ENCODE results near the gene ARHGEF7. TPM values are rescaled to one million over a fixed set of nuclear protein-coding genes. Genes with fewer than 3 reads are reported as not detected.

Gene ARHGEF7
- total RNA-seq, 1 donor from 2014 or later = 61.8 TPM

DNA sequence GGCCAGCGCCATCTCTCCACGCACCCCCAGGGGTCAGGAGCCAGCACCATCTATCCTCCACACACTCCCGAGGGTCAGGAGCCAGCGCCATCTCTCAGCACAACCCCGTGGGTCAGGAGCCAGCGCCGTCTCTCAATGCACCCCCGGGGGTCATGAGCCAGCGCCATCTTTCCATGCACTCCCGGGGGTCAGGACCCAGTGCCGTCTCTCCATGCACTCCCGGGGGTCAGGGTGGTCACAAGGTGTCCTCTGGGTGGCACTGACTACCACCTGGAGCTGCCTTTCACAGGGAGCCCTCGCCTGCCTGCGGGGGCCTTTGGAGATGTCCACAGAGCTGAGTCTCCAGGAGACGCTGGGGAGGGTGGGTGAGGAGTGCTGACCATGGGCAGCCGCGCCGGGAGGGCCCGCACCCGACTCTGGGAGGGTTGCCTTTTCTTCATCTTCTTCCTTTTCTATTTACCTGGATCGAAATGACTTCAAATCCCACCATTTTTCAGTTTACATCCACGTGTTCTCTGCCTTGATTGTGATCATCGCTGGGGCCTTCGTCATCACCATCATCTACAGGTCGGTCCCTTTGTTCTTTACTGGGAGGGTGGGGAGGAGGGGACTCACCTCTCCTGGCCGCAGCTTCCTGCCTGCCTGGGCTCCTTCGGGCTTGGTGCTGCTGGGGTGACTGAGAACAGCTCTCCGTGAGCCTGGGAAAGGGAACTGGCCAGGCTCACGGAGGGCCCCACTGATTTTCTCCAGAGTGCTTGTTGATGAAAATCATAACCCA is 224.4 kb downstream of the ARHGEF7 start:
- intact Hi-C loops (cut with micrococcal nuclease) = no loop called here

DNA sequence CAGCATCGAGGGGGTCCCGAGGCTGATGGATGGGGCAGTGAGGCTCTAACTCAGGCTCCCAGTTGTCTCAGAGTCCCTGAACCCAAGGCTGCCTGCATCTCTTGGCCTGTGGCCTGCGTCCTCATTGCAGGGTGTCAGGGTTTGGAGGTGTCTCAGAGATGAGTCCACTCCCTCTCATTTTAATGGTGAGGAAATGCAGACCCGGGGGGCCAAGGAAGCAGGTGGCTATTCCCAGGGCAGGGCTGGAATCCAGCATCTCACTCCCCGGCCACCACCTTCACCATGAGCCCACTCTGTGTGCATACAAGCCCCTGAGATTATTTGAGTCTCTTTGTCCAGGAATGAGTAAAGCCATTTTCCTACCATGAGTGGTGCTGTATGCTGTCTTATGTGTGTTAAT is 226.8 kb downstream of the ARHGEF7 start:
- intact Hi-C loops (cut with micrococcal nuclease) = no loop called here

DNA sequence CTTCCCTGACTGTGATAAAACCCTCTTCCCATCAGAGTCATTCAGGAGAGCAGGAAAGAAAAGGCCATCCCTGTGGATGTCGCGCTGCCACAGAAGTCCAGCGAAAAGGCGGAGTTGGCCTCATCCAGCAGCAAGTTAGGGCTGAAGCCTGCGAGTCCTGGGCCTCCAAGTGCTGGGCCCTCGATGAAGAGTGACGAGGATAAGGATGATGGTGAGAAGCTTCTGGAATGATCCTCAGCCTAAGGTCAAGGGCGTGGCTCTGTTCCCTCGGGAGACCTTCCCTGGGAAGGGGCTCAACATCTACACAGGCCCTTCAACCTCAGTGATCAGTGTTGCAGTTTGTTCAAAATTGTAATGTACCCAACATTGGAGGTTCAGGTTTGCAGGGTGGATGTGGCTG is 227.6 kb downstream of the ARHGEF7 start:
- intact Hi-C loops (cut with micrococcal nuclease) = no loop called here

DNA sequence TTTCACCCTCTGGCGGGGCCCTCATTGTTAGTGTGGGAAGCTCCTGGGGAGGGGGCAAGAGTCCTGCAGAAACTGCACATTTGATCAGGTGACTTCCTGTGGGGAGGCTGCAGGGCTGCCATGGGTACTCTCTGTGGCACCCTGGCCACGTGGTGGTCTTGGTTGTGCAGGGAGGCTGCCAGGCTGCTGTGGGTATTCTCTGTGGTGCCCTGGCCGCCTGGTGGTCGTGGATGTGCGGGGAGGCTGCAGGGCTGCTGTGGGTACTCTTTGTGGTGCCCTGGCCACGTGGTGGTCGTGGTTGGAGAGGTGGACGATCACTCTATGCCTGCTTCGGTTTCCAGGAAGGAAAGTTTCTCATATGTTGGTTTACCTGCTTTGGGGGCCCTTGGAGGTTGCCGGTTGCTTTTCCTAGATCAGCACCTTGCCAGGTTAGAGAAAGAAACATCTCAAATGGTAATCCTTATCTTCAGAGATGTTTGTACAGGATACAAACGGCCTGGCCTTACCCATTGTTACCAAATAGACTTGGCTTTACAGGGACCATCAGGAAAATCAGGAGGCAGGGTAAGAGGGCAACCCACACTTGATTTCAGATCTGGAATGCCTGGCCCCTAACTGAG is 228.2 kb downstream of the ARHGEF7 start:
- intact Hi-C loops (cut with micrococcal nuclease) = no loop called here

DNA sequence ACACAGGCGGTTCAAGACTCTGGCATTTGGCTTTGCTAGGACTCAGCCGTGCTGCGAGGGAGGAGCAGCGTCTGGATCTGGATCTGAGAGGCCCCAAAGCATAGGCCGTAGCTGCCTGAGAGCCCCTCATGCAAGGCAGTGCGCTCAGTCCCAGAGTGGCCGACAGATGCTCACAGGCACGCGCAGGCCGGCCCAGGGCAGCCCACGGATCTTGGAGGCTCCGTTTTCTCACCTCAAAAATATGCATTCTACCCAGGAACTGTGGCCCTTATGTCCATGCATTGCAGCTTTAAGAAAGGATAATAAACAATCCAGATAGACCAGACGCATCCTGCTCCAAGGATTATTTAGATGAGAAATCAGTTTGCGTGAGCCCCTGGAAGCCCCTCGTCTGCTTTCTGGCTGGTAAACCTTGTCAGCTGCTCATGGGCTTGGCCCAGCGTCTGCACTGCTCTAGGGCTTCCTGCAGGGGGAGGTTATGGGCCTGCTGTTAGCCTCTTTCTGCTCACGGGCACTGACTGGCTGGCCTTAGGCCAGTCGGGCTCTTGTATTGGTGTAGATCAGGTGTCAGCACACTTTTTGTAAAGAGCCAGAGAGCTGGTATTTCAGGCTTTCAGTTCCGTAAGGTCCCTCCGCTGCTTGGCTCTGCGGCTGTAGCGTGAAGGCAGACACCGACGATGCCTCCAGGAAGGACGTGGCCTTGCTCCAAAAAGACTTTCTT is 229.5 kb downstream of the ARHGEF7 start:
- intact Hi-C loops (cut with micrococcal nuclease) = no loop called here

DNA sequence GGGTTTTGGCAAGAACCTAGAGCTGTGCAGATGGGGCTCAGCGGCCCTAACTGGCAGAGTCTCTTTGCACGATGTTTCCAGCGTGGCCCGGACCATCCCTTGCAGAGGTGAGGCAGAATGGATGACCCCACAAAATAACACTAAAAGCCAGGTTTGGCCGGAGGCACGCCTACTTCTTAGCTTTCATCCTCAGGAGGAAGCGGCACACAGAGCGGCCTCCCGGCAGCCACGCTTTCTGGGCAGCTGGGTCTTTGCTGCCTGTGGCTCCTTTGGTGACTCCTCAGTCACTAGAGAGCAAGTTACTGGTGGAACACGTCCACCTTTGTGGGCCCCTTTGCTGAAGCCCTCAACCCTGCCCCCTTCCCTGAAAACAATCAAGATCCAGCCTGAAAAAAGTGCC is 230.6 kb downstream of the ARHGEF7 start:
- intact Hi-C loops (cut with micrococcal nuclease) = no loop called here

DNA sequence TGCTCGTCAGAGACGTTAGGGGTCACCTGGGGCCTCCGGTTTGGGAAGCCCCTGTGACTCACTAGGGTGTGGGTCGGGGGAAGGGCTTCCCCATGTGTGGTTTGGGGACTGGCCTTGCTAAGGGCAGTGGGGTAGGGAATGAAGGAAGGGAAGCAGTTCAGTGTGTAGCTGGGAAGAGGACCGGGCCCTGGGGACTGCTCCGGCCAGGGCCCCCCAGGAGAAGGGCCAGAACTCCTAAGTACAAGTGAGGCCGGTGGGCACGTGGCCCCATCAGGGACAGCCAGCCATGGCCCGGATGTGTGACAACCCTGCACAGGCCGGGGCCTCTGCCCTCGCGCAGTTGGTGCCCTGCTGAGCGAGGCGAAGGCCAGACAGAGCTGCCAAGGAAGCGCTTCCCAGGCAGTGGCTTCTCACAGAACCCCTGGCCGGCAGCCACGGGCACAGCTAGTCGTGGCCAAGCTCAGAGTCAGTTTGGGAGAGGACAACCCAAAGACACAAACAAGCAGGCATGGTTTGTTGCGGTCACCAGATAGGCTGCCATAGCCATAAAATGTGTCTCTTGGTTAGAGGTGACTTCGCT is 231.1 kb downstream of the ARHGEF7 start:
- intact Hi-C loops (cut with micrococcal nuclease) = no loop called here

DNA sequence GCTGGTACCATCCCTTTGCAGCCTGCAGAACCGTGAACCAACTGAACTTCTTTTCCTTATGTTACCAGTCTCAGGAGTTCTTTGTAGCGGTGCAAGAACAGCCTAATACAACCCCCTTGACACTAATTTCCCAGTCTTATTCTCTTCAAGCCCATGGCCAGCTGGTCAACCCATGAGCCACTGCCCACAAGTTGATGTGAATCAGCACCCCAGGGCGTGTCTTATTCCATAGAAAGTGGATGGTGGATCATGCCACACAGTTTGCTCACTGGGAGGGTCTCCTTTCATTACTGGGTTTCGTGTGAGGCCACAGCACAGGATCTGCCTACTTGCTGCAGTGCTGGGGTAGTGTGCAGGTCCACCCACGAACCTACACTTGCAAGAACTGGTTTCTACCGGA is 232.3 kb downstream of the ARHGEF7 start:
- intact Hi-C loops (cut with micrococcal nuclease) = no loop called here

DNA sequence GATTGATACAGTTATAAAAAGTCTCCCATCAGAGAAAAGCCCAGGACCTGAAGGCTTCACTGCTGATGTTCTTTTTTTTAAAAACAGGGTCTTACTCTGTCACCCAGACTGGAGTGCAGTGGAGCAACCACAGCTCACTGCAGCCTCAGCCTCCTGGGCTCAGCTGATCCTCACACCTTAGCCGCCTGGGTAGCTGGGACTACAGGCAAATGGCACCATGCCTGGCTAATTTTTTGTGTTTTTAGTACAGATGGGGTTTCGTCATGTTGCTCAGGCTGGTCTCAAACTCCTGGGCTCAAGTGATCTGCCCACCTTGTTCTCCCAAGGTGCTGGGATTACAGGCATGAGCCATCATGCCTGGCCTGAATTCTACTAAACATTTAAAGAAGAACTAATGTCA is 238.4 kb downstream of the ARHGEF7 start:
- intact Hi-C loops (cut with micrococcal nuclease) = no loop called here

DNA sequence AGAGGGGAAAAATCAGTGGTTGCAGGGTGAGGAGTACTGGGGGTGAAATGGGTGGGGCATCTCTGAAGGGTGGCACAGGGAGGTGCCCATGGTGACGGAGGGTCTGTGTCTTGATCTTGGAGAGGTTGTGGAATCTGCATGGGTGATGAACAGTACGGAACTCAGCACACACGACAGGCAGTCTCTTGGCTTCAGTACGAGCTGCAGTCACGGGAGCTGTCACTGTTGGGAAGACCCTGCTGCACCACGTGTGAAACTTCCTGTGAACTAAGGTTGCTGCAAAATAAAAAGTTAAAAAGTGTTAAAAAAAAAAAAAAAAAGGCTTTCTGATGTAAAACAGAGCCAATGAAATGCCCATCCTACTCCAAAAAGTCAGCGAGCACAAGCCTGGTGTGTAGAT is 239.7 kb downstream of the ARHGEF7 start:
- intact Hi-C loops (cut with micrococcal nuclease) = no loop called here

Other genes starting within 250 kb of the ARHGEF7 start
- 124 and 126 TPM in 2 replicates for gene ANKRD10, start 200.2 kb upstream of the ARHGEF7 start, total RNA-seq
- 0.27 and 0.61 TPM in 2 replicates for gene TEX29, start 205.3 kb downstream of the ARHGEF7 start, total RNA-seq